GM12892 (cell line): Measurements from ENCODE around the gene KCNK2.

Experiments used
- POLR2A ChIP-seq: IDR thresholded peaks from 2 replicates; pipeline ENCODE4 v1.6.1; 2011; ENCODE audit warnings: low read depth, low read length, control low read depth
- POLR2AphosphoS5 ChIP-seq: IDR thresholded peaks from 2 replicates; pipeline ENCODE4 v1.6.1; 2011; ENCODE audit warnings: low read depth, low read length, control low read depth

- no peak for TF ChIP-seq POLR2A
- TF ChIP-seq POLR2AphosphoS5: no peak
These were observed 102.6 kb downstream of the KCNK2 start for GRCh38 chr1:215185067-215185620.
